ENCODE measurements around the gene TIMM17A.

- TF ChIP-seq CTCF (conservative IDR thresholded peaks at IDR 0.05; ENCODE audit: low read length) (no peak), EZH2phosphoT487 (IDR thresholded peaks at IDR 0.05; ENCODE audit: borderline replicate concordance) (no peak)
Observed at GRCh38 chr1:201916649-201917249, 38.6 kb upstream of the TIMM17A start.

All from Loucy (cell line).